RPMI7951 (cell line): ENCODE measurements around the gene CPZ. TPM values are rescaled to one million over a fixed set of nuclear protein-coding genes. Genes with fewer than 3 reads are reported as not detected.
A peak's percentile ranks its signal among the peaks of the same experiment; 100 is the strongest.

Source experiments
- DNase-seq: peaks from one replicate; pipeline ENCODE4 v3.0.0-alpha.2; 2012; ENCODE audit warnings: low read depth
- total RNA-seq: library from RNA; depleted of rRNA; stranded (reverse); fragments of >200 nt; shearing (Covaris generic); gene quantifications from 2 replicates; pipeline ENCODE4 v1.2.3, GENCODE V29; 2014

CPZ gene
- total RNA-seq, 1 experiment from 2014 or later, result 4.0 TPM

GRCh38 chr4:8594097-8595038 is 1.8 kb downstream of the CPZ start:
- DNase-seq, result peak; percentile 68

DNA sequence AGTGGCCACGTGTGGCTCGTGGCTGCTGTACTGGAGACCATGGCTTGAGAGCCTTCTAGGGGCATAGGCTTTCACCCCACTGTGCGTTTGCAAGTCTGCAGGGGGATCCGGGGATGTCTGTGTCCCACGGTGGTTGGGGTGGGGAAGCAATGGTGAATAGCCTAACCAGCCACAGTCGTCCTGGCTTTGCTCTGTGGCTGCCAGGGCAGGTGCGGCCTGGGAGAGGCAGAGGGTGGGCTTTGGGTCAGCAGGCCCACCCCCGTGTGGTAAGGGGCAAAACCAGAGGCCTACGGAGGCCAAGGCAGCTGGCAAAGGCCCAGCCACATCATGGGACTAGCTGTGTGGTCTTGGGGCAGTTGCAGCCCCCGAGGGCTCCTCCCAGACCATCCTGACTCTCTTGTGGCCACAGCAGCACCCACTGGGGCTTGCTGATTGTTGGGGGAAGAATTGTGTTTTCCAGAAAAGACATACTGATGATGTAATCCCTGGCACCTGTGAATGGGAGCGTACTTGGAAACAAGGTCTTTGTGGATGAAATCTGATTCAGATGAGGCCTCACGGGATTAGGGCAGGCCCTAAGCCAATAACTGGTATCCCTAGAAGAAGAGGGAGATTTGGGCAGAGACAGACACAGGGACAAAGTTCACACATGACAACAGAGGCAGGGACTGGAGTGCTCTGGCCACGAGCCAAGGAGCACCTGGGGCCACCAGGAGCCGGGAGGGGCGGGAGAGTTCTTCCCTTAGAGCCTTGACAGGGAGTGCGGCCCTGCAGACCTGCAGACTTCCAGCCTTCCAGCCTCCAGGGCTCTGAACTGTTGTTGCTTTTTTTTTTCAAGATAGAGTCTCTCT is 2.9 kb downstream of the CPZ start:
- DNase-seq, result no peak

DNA sequence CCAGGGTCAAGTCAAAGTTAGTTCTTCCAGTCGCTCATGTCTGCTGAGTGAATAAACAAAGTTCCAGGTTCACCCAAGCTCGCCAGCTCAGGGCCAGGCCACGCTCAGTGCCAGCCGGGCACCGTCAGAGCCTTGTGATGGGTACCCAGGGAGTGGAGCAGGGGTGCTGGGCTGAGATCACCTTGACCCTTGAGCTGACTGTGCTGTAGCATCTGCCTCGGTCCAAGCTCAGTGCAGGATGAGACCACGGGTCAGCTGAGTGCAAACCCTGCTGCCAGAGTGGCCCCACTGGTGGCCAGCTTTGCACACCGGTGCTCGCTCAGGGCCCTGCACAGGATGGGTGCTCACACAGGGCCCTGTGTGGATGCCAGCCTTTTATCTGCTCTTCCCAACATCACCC is 4.3 kb downstream of the CPZ start:
- DNase-seq, result no peak

GRCh38 chr4:8597319-8597718 is 4.8 kb downstream of the CPZ start:
- no peak for DNase-seq

DNA sequence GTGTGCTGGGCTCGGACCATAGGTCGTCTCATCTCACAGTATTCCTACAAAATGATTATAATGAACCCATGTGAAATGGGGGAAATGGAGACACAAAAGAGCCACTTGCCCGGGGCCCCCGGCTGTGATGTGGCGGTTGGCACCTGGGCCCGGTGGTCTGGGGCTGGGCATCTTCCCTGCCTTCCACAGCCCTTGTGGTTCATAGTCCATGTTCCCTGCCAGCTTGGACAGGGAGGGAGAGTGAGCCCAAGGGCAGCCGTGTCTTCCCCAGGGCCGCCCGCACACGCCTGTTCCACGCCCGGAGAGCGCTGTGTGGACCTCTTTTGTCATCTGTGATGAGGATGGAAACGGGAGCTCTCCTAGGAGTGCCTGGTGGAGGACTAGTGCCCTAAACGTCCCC is 5.2 kb downstream of the CPZ start:
- DNase-seq, result no peak

GRCh38 chr4:8598391-8599090 is 6.0 kb downstream of the CPZ start:
- no peak for DNase-seq

DNA sequence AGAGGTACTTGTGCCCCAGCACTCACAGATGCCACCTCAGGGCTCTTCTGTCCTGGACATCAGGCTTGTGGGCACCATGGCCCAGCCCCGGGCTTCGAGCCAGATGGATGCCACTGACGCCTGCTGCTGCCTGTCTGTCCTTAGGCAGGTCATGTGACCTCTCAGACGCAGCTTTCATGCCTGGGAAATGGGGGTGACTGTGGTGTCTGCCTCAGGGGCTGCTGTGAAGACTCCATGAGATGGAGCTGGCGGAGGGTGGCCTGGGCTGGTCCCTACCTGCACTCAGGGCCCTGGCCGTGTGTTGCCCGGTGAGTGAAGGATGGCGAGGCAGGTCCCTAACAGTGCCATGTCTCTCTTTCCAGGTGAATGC is 6.5 kb downstream of the CPZ start:
- DNase-seq, result no peak

- DNase-seq, result peak; percentile 93
Observed at GRCh38 chr4:8599657-8600056, 7.1 kb downstream of the CPZ start.

DNA sequence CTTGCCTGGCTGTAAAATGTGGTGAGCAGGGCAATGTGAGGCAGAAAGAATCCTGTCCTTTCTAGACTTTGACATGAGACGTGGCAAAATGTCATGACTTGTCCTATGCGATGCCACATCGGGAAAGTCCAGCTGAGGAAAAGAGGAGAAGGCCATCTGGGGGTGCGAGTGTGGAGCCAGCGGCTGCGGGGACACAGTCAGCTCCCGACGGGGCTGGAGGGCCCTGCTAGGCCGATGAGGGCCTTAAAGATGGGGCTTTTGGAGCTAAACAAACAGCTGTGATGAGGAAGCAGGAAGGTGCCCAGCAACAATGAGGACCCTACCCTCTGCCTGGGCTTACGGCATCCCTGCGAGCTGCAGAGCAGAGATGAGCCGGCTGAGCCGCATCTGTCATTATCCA is 7.7 kb downstream of the CPZ start:
- no peak for DNase-seq

GRCh38 chr4:8600686-8601085 is 8.1 kb downstream of the CPZ start:
- DNase-seq, result no peak

GRCh38 chr4:8601086-8601485 is 8.5 kb downstream of the CPZ start:
- no peak for DNase-seq

GRCh38 chr4:8601556-8601955 is 9.0 kb downstream of the CPZ start:
- no peak for DNase-seq

DNA sequence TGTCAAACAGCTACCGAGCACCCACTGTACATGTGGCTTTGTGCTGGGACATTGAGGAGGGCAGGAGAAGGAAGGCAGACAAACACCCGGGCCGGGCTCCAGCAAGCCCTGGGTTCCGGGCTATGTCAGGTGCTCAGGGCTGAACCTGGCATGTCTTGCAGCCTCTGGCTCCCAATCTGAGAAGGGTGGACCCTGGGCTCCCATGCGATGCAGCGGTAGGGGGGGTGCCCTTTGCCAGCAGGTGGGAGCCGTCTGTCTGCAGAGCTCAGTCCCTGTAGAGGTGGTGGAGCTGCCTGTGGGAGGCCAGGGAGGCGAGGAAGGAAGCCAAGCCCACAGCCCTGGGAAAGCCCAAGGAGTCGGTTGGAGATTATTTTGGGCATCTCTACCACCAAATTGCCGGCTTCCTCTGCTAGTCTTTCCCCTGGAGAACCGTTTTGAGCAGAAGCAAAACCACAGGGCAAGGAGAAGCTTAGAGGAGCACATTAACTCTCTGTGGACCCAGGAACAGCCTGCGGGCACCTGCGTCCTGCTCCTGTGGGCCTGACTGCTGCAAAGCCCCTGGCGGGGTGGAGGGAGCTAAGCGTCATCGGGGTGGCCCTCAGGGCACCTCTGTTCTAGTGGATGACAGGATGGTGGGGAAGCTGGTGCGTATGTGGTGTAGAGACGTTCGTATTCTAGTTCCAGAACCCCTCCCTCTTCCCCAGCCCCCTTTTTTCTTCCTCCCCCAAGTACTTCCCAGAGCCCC is 10.3 kb downstream of the CPZ start:
- DNase-seq, result peak; percentile 22

DNA sequence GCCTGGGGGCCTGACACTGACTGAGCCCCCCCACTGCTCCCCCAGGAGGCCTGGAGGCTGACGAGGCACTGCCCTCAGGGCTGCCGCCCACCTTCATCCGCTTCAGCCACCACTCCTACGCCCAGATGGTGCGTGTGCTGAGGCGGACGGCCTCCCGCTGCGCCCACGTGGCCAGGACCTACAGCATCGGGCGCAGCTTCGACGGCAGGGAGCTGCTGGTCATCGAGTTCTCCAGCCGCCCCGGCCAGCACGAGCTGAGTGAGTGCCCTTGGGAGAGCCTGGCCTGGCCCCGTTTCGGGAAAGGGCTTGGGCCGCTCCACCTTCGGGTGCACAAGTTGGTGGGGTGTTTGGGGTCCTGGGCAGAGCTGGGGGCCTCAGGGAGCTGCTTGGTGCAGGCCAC is 11.4 kb downstream of the CPZ start:
- peak; percentile 14 for DNase-seq

DNA sequence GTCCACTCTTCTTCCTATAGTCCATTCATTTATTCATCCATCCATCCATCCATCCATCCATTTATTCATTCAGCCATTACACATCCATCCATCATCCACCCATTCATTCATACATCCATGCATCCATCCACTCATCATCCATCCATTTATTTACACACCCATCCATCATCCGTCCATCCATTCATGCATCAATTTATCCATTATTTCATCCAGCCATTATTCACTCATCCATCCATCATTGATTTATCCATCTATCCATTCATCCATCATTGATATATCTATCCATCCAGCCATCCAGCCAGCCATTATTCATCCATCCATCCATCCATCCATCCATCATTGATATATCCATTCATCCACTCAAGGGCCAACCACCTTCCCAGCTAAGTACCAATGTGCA is 12.7 kb downstream of the CPZ start:
- no peak for DNase-seq

DNA sequence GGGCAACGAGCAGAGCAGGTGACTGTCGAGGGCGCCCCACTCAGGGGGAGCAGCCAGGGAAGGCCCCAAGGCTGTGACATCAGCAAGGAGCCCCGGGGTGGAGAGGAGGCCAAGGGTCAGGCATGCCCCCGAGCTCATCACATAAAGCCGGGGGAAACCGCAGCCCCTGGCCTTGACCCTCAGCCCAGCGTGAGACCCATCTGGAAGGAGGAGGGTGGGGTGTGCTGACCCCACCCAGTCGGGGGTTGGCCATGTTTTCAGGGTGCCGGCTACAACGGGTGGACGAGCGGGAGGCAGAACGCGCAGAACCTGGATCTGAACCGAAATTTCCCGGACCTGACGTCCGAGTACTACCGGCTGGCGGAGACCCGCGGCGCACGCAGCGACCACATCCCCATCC is 13.9 kb downstream of the CPZ start:
- DNase-seq, result no peak

DNA sequence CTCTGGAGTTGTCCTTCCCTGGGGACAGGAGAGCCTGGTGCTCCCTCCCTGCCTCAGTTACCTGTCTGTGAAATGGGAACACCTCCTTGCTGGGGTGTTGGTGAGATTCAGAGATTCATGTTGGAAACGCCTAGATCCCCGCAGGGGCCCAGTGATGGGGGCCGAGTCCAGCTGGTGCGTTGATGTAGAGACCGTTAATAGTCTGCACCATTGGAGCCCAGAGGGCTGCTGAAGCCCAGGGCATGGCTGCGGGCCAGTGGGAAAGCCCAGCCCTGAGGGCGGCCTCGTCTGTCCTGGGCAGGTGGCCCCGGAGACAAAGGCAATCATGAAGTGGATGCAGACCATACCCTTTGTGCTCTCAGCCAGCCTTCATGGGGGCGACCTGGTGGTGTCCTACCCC is 14.4 kb downstream of the CPZ start:
- DNase-seq, result no peak

- no peak for DNase-seq
Observed at GRCh38 chr4:8607603-8608481, 15.3 kb downstream of the CPZ start.

- DNase-seq, result no peak
Observed at GRCh38 chr4:8608714-8609391, 16.3 kb downstream of the CPZ start.

DNA sequence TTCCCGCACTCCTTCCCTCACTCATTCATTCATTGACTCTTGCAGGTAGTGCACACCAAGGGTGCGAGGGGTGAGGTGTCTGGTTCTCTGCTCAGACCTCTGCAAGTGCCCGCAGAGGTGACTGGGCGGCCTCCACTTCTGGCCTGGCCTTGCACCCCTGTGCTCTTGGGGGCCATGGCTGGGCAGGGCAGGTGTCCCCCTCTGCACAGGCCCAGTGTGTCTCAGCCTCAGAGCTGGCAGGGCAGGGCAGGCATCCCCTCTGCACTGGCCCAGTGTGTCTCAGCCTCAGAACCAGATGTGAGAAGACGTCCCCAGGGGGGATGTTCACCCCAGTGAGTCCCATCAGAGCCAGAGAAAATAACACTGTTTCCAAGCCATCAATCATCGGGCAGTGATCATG is 16.8 kb downstream of the CPZ start:
- DNase-seq, result no peak
